GM21825 (cell line): ENCODE data around the gene CLMN.
"Not testable (repeated sequence)": the region's sequence is repeated elsewhere in the genome, so short reads cannot be mapped to it uniquely, and the experiment has no call there.

Experiments used
- ATAC-seq: cut with Tn5 transposase; IDR thresholded peaks from one replicate; pipeline ENCODE4 v1.9.1; 2021; ENCODE audit warnings: mild to moderate bottlenecking, moderate library complexity; ENCODE audit not compliant: unreplicated experiment

CLMN gene

GRCh38 chr14:95289323-95290010 lies 30.2 kb downstream of the CLMN start:
- ATAC-seq: no peak

DNA sequence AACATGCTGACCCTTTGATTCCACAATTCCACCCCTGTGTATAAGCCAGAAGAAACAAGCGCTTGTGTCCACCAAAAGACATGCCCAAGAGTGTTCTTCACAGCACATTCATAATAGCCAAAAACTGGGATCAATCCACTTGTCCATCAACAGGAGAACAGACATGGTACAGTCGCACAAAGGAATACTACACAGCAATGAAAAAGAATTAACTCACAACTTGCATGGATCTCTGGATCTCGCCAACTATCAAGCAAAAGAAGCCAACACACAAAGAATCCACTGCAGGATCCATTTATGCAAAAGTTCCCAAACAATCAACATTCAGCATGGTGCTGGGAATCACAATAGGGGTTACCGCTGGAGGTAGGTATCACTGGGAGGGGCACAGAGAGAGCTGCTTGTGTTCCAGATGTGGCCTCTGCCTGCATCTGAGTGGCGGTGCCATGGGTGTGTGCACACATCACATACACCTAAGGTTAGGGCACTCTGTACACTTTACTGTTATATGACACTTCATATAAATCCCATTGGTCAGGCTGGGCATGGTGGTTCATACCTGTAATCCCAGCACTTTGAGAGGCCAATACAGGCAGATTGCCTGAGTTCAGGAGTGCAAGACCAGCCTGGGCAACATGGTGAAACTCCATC lies 30.9 kb downstream of the CLMN start:
- no peak for ATAC-seq

DNA sequence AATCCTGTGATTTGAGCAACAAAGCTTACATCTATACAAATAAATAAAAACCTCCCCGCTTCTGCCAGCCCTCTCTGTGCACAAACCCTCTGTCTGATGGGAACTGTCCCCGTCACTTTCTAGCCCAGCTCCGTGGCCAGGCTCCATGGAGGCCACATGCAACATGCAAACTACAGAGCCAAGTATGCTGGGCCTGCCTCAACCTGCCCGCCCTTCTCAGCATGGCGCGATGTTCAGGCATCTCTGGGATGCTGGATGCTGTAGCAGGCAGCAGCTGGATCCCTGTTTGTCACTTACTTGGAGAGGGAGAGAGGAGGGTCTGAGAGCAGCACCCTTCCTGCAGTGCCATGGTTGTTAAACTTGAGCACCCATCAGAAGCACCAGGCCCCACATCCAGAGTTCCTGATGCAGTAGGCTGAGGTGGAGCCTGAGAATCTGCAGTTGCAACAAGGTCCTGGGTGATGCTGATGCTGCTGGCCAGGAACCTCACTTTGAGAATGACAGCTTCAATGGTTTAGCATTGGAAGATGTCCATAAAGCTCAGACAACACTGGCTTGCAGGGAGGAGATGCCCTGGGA lies 32.4 kb downstream of the CLMN start:
- no peak for ATAC-seq

DNA sequence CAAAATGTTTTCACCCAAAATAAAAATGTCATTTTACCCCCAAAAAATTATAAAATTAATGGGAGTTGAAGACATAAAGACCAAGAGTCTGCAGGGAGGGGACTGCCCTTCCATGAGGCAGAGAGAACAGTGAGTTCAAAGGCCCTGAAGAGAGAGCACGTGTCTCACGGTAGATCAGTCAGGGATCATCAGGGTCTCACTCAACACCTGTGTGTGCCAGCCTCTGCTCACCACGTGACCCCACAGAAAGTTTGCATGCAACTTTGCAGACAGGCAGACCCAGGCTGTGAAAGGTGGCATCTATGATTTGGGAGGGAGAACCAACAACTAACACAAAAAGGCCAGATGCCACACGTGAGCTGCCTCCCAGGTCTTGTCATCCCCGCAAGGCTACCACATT lies 33.1 kb downstream of the CLMN start:
- ATAC-seq: no peak

- ATAC-seq: no peak
Observed at GRCh38 chr14:95285566-95285965, 34.1 kb downstream of the CLMN start.

- not testable (repeated sequence) for ATAC-seq
Observed at GRCh38 chr14:95283802-95284201, 35.9 kb downstream of the CLMN start.

DNA sequence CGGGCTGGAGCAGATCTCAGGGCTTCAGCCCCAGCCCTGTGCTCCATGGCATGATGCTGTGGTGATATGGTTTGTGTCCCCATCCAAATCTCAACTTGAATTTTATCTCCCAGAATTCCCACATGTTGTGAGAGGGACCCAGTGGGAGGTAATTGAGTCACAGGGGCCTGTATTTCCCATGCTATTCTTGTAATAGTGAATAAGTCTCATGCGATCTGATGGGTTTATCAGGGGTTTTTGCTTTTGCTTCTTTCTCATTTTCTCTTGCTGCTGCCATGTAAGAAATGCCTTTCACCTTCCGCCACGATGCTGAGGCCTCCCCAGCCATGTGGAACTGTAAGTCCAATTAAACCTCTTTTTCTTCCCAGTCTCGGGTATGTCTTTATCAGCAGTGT lies 36.7 kb downstream of the CLMN start:
- not testable (repeated sequence) for ATAC-seq

- no peak for ATAC-seq
Observed at GRCh38 chr14:95282354-95282985, 37.2 kb downstream of the CLMN start.

GRCh38 chr14:95281560-95282176 lies 38.0 kb downstream of the CLMN start:
- no peak for ATAC-seq

DNA sequence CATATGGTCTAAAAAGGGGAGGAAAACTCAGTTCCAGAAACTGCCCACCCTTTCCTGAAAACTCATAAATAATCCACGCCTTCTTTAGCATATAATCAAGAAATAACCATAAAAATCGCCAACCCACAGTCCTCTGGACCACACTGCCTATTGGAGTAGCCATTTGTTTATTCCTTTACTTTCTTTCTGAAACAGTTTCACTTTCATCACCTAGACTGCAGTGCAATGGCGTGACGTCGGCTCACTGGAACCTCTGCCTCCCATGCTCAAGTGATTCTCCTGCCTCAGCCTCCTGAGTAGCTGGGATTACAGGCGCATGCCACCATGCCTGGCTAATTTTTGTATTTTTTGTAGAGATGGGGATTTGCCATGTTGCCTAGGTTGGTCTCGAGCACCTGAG lies 44.2 kb downstream of the CLMN start:
- no peak for ATAC-seq

DNA sequence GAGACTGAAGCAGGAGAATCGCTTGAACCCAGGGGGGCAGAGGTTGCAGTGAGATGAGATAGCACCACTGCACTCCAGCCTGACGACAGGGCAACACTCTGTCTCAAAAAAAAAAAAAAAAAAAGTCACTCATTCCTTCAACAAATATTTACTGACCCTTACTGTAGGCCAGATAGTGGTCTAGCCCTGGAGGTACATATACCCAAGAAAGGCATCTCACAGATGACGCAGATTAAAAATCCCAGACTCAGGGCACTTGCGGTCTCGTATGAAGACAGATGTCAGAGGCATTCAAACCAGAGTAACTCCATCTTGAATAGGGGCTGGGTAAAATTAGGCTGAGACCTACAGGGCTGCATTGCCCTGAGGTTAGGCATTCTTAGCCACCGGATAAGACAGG lies 44.8 kb downstream of the CLMN start:
- ATAC-seq: no peak

DNA sequence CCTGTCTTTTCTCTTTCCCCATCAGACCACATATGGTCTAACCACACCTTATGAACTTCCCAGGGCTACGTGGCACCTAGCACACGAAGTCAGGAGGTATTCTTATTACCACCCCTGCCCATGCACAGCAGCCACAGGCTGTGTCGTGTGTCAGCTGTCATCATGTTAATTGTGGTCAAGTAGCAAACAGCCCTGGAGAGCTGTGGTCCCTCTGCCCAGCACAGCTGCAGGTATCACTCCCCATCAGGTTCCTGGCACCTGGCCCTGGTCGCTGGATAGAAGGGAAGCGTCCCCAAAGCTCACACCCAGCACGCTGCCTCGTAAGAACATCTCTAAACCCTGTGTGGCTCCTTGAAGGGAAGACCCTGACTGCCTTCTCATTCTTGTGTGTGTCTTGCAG lies 45.4 kb downstream of the CLMN start:
- no peak for ATAC-seq

GRCh38 chr14:95273001-95273978 lies 46.4 kb downstream of the CLMN start:
- ATAC-seq: no peak

DNA sequence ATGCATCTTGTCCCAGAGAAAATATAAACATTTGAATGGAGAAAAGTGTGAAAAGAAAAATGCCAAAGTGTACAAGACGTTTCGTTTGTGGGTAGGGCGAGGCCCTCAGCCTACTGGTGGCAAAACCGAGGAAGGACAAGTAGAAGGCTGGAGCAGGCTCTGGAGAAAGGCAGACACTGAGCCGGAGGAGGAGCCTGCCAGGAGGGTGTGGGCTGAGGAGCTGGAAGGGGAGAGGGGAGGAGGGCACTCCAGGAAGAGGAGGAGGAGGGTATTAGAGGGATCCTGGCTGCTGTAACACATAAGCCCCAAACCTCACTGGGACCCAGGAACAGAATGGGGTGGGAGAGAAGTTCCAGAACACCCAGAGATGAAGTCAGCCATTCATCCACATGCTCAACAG lies 47.7 kb downstream of the CLMN start:
- no peak for ATAC-seq

DNA sequence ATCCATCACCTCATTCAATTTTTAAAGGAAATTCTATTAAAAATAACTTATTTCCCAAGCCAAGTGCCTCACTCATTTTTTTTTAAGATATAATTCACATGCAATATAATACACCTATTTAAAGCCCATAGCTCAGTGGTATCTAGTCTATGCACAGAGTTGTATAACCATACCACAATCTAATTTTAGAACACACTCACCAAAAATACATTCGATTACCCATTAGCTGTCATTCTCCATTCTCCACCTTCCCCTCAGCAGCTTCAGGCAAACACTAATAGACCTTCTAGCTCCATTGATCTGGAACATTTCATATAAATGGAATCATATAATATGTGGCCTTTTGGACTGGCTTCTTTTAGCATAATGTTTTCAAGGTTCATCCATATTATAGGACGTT lies 49.5 kb downstream of the CLMN start:
- ATAC-seq: no peak

- no peak for ATAC-seq
Observed at GRCh38 chr14:95269493-95269892, 50.2 kb downstream of the CLMN start.

GRCh38 chr14:95268350-95268749 lies 51.4 kb downstream of the CLMN start:
- no peak for ATAC-seq

- ATAC-seq: no peak
Observed at GRCh38 chr14:95267306-95267705, 52.4 kb downstream of the CLMN start.

- ATAC-seq: peak; percentile 94
Observed at GRCh38 chr14:95265106-95266094, 54.3 kb downstream of the CLMN start.
